ENCODE results near the gene PRKAA2.

Gene PRKAA2

DNA sequence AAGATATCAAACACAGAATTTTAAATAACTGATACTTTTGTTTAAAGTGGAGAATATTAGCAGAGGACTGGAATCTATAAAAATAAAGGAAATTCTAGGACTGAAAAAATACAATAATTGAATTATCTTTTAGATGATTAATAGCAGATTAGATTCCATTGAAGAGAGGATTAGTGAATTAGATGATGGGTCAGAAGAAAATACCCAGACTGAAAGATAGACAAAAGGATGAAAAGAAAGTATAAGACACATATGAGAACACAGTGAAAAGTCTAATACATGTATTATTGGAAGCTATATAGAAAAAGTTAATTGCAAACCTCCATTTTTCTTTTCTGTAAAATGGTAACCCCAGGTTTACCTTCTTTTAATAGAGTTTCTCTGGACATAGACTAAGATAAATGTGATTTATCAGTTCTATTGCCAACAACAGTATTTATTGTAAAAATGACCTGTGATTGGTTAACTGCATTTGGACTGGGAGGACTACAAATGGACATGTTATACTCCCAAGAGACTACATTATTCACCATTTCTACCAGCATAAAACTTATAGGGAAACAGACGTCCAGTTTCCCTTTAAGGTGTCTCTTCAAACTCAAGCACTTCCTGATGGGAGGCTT lies 11.0 kb downstream of the PRKAA2 start:
- no peak for DNase-seq

DNA sequence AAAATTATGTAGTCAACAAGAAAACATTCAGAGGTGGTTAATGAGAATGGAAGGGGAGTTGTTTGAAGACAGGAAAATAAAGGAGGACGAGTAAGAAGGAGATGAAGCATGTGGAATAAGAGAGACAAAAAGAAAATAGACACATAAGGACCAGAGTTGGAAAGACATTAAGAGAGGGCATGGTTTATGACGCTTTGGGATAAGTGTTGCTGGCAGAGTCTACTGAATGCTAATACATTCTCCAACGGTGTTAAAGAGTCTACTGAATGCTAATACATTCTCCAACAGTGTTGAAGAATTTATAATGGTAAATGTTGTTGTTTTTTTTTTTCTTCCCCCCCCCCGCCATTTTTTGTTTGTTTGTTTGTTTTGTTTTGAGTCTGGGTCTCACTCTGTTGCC lies 13.1 kb downstream of the PRKAA2 start:
- no peak for DNase-seq

GRCh38 chr1:56660293-56660692 lies 15.2 kb downstream of the PRKAA2 start:
- DNase-seq = no peak

- DNase-seq = no peak
Observed at GRCh38 chr1:56663846-56664245, 18.7 kb downstream of the PRKAA2 start.

GRCh38 chr1:56665384-56665783 lies 20.3 kb downstream of the PRKAA2 start:
- DNase-seq = no peak

- DNase-seq = no peak
Observed at GRCh38 chr1:56666112-56666608, 21.0 kb downstream of the PRKAA2 start.

- no peak for DNase-seq
Observed at GRCh38 chr1:56670350-56670749, 25.2 kb downstream of the PRKAA2 start.

GRCh38 chr1:56671085-56671484 lies 26.0 kb downstream of the PRKAA2 start:
- DNase-seq = no peak

DNA sequence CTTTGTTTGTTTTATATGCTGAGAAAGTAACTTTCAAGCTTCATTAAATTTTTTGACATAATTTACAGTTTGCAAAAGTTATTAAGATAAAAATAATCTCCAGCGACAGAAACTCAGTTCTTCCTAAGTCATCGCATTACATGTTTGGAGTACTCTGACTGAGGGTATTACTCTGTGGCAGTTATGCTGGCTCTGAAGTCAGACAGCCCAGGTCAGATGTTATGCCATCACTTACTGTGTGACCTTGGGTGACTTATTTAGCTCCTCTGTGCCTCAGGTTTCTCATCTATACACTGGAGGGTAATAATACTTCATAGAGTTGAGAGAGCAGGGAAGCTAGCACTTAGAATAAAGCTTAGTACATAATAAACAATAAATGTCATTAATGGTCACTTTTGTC lies 26.4 kb downstream of the PRKAA2 start:
- DNase-seq = no peak

GRCh38 chr1:56672579-56672978 lies 27.5 kb downstream of the PRKAA2 start:
- DNase-seq = no peak

GRCh38 chr1:56675763-56676162 lies 30.6 kb downstream of the PRKAA2 start:
- DNase-seq = no peak

DNA sequence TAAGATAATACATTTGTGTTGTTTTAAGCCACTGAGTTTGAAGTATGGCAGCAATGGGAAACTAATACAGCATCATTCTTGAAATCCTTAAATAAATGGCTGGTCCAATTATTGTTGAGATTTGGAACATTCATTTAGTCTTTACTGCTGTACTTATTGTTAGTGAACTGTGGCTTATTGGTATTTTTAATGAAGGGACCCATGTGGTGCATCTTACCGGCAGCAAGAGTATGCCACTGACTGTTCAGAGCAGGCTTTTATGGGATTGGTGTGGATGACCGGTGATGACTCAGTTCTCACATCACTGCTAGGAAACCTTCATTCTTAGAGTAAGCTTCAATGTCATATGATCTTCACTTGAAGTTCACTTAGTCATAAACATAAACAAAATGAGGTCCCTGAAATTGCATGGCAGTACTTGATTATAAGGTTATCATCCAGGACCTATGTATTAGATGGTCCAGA lies 31.5 kb downstream of the PRKAA2 start:
- peak; percentile 89 for DNase-seq

DNA sequence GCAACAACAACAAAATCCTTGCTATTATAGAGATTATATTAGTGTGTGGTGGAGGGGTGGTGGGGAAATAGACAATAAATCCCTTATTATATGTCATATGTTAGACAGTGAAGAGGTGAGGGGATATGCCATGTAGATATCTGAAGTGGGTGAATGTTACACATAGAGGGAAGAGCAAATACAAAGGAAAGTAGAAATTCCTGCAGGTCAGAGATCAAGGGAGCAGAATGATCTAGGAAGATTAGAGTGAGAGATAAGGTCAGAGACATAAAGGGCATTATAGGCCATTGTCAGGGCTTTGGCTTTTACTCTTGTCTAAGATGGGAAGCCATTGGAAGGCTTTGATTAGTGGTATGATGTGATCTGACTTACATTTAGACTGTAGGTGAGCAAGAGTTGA lies 38.5 kb downstream of the PRKAA2 start:
- no peak for DNase-seq

GRCh38 chr1:56686169-56686568 lies 41.1 kb downstream of the PRKAA2 start:
- peak; percentile 52 for DNase-seq

DNA sequence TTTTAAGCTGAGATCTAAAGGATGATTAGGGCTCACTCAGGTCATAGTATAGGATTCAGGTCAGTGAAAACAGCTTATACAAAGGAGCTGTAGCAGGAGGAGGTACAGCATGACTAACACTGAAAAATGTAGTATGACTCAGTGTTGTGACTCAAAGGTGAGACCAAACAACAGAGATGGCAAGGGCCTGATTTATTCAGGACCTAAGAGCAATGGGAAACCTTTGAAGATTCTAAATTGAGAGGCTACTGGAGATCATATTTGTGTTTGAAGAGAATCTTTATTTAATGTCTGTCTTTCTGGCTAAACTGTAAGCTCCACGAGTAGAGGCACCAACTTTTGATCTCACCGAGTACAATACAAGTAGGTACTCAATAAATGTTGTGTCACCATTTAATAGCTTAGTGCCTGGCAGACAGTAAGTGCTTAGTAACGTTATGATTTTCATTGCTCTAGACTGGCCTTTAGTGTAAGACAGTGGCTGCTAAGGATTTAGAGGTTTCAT lies 43.5 kb downstream of the PRKAA2 start:
- peak; percentile 99 for DNase-seq

- DNase-seq = no peak
Observed at GRCh38 chr1:56696663-56697062, 51.5 kb downstream of the PRKAA2 start.

- no peak for DNase-seq
Observed at GRCh38 chr1:56703747-56704146, 58.6 kb downstream of the PRKAA2 start.

DNA sequence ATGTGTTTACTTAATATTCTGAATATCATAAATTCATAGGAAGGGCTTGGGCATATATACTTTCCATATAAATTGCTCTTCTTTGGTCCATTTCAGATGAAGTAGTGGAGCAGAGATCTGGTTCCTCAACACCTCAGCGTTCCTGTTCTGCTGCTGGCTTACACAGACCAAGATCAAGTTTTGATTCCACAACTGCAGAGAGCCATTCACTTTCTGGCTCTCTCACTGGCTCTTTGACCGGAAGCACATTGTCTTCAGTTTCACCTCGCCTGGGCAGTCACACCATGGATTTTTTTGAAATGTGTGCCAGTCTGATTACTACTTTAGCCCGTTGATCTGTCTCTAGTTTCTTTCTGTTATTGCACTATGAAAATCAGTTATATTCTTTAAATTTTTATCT lies 62.3 kb downstream of the PRKAA2 start:
- DNase-seq = no peak

GRCh38 chr1:56709269-56709880 lies 64.3 kb downstream of the PRKAA2 start:
- peak; percentile 87 for DNase-seq

- DNase-seq = no peak
Observed at GRCh38 chr1:56709995-56710394, 64.9 kb downstream of the PRKAA2 start.

DNA sequence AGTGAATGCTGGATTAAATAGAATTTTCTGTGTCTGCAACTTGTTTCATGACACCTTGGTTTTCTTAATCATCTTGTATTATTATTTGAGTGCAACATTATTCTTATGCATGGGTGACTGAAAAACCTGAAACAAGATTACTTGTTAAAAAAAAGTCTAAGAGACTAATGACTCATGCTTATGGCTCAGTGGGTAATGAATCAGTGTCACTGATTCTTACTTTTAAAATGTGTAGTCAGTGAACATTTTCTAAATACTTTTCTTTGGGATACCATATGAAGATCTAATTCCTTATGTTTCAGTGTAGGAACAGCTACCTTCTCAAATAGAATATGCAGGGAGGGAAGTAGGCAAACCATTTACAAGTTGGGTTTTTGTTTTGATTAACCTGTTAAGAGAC lies 65.5 kb downstream of the PRKAA2 start:
- DNase-seq = no peak

GRCh38 chr1:56712150-56712549 lies 67.0 kb downstream of the PRKAA2 start:
- no peak for DNase-seq

GRCh38 chr1:56713112-56713511 lies 68.0 kb downstream of the PRKAA2 start:
- no peak for DNase-seq

DNA sequence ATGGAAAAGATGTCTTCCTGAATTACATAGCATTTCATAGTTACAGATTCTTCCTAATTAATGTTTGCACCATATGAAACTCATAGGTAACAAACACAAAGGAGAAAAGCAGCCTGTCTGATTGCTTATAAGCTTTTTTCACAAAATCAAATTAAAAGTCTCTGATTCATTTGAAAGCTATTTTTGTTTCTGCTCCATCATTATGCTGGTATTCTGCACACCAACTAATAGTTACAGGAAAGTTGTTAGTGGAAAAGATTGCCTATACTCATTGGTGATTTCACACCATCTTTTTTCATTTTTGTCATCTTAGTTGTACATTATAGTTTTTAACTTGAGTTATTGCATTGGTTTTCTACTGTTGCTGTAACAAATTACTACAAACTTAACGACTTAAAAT lies 70.0 kb downstream of the PRKAA2 start:
- no peak for DNase-seq

GRCh38 chr1:56719171-56719570 lies 74.1 kb downstream of the PRKAA2 start:
- DNase-seq = no peak

All from DMS53 (cell line).